ENCODE results near the gene TNNI2.
"Not testable (repeated sequence)": the region's sequence is repeated elsewhere in the genome, so short reads cannot be mapped to it uniquely, and the experiment has no call there.

Gene TNNI2

DNA sequence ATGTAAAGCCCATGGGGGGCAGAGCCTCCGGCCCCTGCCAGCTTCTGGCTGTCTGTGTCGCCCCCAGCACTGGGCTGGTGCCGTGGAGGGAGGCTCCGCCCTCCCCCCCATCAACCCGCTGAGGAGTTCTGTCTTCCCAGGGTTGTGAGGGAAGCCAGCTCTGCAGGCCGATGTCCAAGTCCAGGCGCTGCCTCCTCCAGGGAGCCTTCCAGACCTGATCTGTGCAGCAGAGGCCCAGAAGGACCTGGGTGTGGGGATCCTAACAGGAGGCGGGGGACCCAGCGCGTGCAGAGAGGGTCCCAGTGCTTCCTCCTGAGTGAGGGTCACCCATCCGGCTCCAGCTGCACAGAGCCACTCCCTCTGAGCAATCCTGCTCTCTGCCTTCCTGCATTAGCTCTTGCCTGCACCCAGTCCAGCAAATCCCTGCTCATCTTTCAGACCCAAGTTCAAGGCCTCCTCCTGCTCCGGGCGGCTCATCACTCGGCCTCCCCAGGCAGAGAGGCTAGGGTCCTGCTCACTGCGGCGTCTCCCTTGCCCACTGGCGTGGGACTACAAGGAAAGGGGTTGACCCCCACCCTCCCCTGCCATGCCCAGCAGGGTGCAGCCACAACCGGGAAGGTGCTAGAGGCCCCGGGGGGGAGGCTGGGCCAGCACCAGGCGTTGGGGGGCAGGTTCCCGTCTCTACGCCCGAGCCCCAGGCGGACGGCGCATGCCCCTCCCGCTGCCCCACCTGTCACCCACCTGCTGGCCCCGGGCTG, 36.5 kb downstream of the TNNI2 start:
- DNase-seq (ENCODE audit: low read depth, low spot score), result no peak

DNA sequence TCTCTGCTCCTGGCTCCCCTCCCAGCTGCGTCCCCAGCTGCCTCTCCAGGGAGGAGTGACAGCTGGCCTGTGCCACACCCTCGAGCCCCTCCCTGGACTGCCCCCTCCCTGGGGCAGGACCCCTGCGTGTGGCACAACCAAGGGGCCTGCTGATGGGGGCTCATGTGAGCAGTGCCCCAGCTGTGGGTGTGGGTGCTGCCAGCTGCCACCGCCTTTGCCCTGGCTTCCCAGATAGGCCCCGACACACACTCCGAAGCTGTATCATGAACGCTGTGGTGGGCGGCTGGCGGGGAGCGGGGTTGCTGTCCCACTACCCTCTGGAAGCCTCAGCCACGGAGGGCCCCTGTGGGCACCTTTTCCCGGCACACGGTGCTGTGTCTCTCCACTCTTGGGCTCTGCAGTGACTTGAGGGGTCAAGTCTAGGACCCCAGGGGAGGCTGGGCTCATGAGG, 37.1 kb downstream of the TNNI2 start:
- DNase-seq (ENCODE audit: low read depth, low spot score), result not testable (repeated sequence)

DNA sequence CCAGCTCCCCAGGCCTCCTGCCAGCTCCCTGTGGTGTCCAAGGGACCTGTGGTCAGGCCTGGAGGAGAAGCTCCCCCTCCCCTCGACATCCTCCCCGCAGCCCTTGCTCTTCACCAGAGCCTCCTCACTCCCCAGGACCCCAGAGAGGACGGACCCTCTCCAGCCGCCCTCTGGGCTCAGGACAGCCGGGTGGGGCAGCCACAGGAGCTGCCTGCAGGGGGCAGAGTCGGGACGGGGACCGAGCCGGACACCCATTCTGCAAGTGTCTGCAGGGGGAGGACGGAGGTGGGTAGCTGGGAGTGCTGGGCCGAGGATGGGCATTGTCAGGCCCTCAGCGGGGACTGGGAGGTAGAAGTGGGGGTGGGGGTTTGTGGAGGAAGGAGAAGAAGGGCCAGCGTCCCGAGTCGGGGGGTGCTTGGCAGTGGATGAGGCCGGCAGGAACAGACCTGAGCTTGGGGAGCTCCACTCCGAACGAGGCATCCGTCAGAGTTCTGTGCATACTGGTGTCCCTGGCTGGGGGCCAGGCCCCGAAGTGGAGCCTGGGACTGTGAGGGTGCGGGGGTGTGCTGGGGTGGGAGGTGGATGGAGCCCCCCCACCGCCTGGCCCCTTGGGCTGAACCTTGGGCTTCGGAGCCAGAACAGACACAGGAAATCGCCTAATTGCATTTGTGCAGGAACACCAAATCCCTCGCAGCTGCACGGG, 37.7 kb downstream of the TNNI2 start:
- no peak for DNase-seq (ENCODE audit: low read depth, low spot score)

DNA sequence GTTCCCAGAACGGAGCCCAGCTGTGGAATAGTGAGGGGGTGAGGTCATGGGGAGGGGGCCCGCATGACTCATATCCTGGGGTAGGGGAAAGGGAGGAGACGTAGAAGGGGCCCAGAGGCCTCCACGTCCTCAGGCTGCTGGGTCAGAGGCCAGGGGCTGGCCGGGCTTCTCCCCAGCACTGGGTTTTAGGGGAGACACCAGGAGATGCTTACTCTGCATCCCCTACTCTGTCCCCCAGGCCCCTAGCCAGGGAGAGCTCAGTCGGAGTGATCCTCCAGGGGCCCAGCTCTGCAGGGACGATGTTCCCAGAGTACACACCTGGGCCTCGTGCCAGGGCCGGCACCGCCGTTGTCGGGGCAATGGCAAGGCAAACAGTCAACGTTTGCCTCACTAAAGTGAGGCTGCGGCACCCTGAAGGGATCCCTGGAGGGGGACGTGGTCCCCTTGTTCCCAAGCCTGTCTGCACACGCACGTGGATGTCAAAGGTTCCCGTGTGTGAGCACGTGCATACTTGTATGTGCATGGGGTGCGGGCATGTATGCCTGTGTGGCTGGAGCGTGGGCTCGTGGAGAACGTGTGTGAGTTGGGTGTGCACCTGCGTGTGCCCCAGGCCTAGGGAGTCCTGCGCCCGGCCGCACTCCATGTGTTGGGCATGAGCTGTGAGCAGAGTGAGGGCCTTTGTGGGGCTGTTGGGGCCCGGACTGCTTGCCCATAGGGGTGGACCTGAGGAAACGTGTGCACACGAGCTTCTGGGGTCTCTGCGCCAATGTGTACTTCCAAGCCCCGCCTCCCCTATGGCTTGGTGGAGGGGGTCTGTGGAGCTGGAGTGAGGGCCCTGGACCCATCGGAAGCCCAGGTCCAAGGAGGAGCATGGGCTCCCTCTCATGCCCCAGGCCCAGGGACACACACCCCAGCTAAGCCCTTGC, 38.7 kb downstream of the TNNI2 start:
- no peak for DNase-seq (ENCODE audit: low read depth, low spot score)

DNA sequence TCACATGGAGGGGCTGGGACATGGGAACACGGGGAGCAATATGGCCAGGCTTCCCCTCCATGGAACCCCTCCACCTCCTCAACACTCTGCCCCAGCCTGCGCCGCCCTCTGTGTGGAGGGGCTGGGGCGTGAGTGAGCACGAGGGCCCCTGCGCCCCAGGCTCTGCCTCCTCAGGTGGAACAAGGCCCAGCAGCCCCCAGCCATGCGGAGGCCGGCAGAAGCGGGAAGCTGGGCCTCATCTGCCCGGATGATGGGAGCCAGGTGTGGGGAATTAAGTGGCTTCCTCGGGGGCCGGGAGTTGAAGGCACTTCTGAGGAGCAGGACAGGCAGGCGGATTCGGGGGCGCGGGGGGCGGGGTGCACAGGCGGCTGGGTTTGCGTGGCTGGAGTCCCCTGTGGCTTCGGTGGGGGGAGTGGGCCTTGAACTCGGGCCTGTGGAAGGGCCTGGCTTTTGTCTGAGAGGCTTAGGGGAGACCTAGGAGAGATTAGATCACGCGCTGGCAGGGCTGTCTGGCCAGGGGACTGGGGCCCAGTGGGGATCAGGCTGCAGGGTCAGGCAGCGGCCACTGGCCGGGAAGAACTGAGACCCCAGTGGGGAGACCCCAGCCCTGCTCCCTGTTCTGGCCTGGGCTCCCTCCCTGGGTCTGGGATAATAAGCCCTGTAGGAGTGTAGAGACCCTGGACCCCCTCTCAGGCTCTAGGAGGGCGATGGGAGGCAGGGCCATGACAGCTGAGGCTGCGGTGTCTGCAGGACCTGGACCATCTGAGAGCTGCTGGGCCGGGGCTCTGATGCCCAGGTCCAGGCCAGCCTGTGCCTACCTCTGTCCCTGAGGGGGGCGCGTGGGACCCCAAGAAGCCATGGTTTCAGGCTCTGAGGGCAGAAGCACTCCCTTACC, 39.6 kb downstream of the TNNI2 start:
- no peak for DNase-seq (ENCODE audit: low read depth, low spot score)

DNA sequence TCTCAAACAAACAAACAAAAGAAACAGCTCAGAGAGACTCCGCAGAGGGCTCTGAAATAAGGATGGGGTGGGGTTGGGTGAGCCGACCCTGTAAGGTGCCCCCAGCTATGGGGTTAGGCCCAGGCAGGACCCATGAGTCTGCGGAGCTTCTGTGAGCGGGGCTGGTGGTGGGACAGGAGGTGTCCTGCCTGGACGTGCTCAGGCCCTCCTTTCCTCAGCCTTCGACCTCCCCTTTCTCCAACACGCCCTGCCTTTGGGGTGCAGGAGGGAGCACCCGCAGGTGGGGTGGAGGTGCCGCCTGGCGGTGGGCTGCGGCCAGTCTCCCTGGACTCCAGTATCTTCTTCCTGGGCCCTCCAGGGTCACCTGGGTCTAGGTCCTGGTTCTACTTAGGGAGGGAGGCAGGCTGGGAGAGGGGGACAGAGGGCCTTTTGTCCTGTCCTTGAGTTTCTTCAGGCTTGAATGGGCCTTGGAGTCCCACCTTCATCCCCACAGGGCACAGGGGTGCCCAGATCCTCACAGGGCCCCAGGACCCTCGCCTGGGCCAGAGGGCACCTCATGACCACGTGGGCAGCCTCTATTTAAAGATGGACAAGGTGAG, 40.7 kb downstream of the TNNI2 start:
- DNase-seq (ENCODE audit: low read depth, low spot score), result no peak

DNA sequence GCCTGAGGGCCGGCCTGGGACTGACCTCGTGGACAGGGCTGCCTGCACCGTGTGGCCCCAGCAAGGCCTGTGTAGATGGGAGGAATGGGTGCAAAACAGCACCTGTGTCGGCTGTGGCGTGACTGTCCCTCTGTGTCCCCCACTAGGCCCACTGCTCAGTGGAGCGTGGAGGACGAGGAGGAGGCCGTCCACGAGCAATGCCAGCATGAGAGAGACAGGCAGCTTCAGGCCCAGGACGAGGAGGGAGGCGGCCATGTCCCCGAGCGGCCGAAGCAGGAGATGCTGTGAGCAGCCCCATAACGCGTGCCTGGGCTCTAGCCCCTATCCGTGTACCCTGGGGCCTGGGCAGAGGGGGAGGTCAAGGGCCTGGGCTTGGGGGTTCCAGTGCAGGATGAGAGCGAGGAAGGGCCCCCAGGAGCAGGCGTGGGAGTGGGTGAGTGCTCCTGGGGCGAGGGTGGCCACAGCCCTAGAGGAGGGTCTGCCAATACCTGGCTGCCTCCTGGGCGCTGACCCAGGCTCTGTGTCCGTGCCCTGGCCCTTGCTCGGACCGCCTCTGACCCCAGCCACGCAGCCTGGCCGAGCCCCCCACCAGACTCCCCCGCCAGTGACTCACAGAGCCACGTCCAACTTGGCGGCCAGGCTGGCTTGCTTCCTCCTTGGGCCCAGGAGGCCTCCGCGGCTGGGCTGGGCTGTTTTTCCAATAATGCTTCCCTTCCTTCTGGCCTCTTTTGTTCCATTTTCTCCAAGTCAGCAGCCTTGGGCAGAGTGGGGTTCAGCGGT, 41.4 kb downstream of the TNNI2 start:
- no peak for DNase-seq (ENCODE audit: low read depth, low spot score)

DNA sequence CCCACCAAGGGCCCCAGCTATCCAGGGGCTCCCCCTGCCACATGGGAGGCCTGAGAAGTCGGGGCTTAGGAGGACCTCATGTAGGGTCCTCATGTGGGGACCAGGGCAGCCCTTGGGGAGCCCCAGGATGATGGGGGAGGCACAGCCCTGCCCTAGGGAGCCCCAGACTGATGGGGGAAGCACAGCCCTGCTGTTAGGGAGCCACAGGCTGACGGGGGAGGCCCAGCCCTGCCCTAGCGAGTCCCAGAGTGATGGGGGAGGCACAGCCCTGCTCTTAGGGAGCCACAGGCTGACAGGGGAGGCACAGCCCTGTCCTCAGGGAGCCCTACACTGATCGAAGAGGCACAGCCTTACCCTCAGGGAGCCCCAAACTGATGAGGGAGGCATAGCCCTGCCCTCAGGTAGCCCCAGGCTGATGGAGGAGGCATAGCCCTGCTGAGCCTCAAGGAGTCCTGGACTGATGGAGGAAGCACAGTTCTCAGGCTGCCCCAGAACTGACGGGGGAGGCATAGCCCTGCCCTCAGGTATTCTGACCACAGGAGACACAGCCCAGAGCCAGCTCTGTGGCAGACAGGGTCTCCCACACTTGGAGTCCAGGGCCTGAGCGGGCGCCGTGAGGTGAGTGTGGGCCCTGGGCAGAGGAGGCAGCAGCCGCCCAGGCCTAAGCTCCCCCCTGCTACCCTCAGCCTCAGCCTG, 42.1 kb downstream of the TNNI2 start:
- no peak for DNase-seq (ENCODE audit: low read depth, low spot score)

DNA sequence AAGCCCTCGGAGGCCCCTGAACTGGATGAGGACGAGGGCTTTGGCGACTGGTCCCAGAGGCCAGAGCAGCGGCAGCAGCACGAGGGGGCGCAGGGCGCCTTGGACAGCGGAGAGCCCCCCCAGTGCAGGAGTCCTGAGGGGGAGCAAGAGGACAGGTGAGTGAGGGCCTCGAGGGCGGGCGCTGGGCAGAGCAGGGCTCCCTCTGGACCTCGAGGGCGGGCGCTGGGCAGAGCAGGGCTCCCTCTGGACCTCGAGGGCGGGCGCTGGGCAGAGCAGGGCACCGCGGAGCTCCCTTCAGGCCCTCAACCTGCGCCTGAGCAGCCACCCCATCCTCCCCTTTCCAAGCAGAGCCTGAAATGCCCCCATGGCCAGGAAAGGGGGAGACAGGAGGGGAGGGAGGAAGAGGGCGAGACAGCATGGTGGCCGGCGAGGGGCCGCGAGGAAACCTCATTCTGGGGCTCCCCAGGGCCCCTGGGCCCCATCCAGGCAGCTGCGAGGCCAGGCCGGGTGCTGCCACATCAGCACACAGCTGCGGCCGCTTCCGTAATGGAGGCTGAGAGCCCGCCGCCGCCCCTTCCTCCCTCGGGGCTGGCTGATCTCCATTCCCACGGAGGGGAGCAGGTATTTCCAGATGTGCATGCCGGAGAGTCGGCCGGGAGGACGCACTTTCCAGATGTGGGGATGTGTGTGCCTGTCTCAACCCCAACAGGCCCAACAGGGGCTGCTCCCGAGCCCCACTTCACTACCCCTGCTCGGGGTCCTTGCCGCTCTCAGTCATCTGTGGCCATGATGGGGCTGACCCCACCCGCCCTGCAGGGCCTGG, 42.9 kb downstream of the TNNI2 start:
- no peak for DNase-seq (ENCODE audit: low read depth, low spot score)

DNA sequence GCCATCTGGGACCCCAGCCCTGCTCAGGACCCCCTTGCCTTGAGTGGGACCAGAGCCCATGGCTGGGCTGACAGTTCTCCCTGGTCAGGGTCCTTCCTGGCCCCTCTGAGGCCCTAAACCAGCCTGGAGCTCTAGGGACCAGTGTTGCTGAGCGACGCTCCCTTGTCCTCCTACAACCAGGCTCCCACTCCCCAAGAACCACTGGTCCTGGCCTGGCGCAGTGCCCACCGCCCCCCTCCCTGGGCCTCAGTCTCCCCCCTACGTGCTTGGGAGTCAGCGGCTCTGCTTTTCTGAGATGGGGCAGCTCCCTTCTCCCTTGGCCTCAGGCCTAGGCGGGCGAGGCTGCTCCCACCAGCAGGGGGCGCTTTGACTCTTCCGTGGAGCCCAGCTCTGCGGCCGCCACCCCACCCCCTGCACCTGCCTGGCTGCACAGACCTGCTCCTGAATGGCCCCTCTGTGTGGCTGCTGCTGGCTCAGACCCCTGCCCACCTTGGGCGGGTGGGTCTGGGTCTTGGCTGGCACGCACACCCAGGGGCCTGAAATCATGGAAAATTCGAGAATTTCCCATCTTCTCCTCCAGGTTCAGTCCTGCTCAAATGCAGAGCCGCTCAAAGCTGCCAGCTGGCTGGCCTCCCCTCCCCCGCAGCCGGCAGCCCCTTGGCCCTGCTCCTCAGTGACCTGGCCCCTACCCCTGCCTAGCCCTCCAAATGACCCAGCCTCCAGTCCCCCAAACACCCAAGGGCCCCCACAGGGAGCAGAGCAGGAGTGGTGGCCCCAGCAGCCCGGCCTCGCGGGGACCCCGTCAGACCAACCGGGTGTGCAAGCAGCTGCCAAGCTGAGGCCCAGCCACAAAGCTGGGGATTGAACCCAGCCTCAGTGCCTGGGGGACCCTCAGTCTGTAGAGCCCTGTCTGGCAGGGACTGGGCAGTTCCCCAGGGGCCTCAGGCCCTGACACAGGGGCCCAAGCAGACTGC, 43.8 kb downstream of the TNNI2 start:
- DNase-seq (ENCODE audit: low read depth, low spot score), result peak; percentile 50

DNA sequence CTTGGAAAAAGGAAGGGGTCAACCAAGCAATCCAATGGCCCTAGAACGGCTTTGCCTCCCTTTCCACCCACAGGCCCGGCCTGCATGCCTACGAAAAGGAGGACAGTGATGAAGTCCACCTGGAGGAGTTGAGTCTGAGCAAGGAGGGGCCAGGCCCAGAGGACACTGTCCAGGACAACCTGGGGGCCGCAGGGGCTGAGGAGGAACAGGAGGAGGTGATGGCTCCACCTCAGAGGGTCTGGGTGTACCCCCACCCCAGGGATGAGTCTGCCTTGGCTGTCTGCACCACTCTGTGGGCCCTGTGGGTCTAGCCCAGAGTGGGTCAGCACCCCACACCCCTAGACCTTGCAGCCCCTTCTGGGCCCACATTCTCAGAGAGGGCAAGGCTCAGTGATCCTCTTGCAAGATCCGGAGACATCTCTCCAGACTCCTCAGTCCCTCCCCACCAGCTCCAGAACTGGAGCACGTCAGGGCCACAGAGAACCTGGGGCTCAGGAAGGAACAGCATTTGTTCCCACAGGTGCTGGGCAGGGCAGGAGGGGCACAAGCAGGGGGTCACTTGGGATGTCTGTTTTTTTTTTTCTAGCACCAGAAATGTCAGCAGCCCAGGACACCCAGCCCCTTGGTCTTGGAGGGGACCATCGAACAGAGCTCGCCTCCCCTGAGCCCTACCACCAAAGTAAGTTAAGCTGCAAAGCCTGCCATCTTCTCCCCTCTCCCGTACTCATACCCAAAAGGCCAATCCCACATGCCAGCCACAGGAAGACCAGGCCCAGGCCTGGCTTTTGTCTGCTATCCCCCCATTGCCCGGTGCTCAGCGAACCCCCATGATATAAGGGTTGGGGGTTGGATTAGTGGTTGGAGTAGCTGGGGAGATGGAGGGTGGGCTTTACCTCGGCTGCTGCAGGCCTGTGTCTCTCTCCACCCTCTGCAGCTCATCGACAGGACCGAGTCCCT, 44.8 kb downstream of the TNNI2 start:
- DNase-seq (ENCODE audit: low read depth, low spot score), result no peak

DNA sequence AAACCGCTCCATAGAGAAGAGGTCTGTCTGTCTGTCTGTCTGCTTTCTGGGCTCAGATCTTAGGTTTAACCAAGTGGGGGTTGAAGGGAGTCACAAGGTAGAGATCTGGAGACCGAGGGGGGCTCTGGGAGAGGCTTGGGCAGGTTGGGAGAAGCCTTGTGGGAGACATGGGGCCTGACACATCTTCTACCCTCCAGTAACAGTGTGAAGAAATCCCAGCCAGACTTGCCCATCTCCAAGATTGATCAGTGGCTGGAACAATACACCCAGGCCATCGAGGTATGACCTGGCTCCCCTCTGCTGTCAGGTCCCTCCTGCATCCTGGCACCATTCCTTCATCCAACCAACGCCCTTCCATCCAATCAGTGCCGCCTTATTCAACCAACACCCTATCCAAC, 45.5 kb downstream of the TNNI2 start:
- DNase-seq (ENCODE audit: low read depth, low spot score), result no peak

DNA sequence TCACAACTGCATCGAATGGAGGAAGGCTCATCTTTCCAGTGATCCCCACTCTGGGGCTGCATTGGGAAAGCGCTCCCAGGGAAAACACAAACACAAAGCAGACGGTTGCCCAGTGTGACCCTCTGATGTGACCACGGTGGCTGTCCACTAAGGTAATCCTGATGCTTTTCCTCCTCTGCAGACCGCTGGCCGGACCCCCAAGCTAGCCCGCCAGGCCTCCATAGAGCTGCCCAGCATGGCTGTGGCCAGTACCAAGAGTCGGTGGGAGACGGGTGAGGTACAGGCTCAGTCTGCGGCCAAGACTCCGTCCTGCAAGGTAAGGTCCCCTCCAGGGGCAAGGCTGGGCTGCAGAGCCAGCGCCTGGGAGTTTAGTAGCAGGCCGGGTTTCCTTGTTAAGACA, 47.8 kb downstream of the TNNI2 start:
- not testable (repeated sequence) for DNase-seq (ENCODE audit: low read depth, low spot score)

DNA sequence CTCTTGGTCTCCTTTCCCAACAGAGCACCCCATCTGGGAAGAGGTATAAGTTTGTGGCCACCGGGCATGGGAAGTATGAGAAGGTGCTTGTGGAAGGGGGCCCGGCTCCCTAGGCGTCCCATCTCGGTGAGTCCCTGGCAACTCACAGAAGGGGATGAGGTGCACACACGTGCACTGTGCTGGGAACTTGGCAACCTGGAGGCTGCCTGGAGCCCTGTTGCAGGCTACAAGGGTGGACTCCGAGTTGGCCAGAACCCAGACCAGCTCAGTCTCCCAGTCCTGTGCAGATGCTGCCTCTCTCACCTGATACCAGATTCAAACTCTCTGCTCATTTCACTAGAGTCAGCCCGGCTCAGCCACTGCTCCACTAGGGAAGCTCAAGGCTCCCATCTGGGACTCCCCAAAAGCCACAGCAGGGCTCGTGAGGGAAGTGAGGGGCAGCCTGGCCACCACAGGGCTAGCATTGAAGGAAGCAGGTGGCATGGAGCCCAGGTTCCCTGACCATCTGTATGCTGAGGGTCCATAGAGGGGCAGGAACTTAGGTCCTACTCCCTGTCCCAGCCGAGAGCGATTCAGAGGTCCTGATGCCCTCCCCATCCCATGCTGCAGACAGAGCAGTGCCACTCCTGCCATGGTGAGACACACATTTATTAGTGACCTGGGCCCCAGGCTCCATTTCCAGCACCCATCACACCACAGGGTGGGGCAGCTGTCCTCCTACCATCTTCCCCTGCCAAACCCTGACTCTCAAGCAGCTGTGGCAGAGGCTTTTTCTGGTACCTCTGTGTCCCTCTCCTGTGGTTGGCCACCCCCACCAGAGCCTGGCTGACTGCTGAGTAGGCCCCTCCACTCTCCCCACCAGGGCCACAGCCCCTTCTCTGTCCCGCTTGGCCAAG, 48.9 kb downstream of the TNNI2 start:
- DNase-seq (ENCODE audit: low read depth, low spot score), result no peak

DNA sequence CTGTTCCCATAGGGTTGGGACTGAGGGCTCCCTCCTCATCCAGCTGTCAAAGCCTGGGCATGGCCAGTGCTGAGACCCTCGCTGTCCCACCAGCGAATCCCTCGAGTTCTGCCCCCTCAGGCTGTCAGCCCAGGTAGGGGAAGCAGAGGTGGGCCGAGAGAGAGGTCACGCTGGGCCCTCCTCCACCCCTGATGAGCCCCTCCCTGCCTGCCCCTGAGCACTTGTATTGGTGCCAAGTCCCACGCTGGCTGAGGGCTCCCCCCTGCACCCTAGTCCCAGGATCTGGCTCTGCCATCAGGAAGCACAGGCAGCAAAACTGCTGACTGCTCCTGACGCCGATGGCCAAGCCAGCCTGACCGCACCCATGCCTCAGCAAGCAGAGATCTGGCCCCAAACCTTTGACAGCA, 49.6 kb downstream of the TNNI2 start:
- no peak for DNase-seq (ENCODE audit: low read depth, low spot score)

Measured in activated CD4-positive, CD25-positive, alpha-beta regulatory T cell treated with anti-CD3 and anti-CD28 coated beads, Interleukin-2, amount 50 U/mL, for 16 hours (primary cell).